ENCODE results near the gene FYCO1.

Gene FYCO1

GRCh38 chr3:46022909-46023785 is 27.5 kb upstream of the FYCO1 start:
- Histone ChIP-seq H3K36me3 (ENCODE audit: insufficient read depth, low read length) (no peaks in the 10 kb centered on the region), H3F3A (ENCODE audit: low read depth) (no peaks in the 10 kb centered on the region), H2AFZ (ENCODE audit: low read length) (no peak overlapping the region), H3K4me3 (ENCODE audit: low read length, poor library complexity, severe bottlenecking) (no peak overlapping the region), H3K4me1 (ENCODE audit: insufficient read depth, low read length, poor library complexity, severe bottlenecking) (no peaks in the 10 kb centered on the region), H3K4me2 (ENCODE audit: low read depth, low read length, poor library complexity, severe bottlenecking) (no peak overlapping the region), H3K27me3 (ENCODE audit: insufficient read depth, low read length, poor library complexity, severe bottlenecking) (no peaks in the 10 kb centered on the region), H4K20me1 (ENCODE audit: insufficient read depth, low read length, poor library complexity, severe bottlenecking) (no peaks in the 10 kb centered on the region), H3K79me2 (ENCODE audit: insufficient read depth, low read length) (no peaks in the 10 kb centered on the region), H3K9ac (ENCODE audit: low read depth, low read length, poor library complexity, severe bottlenecking) (no peak overlapping the region), H3K9me2 (replicated peaks; ENCODE audit: low read depth, low read length) (no peaks in the 10 kb centered on the region), H3K9me3 (ENCODE audit: insufficient read depth, low read depth, low read length) (peaks cover 9% of the 10 kb centered on the region; the same call in 1 of the 2 replicates)
- no peak for TF ChIP-seq EZH2phosphoT487 (IDR thresholded peaks at IDR 0.05; ENCODE audit: borderline replicate concordance)
- no peak for TF ChIP-seq CTCF (conservative IDR thresholded peaks at IDR 0.05; ENCODE audit: low read length)

DNA sequence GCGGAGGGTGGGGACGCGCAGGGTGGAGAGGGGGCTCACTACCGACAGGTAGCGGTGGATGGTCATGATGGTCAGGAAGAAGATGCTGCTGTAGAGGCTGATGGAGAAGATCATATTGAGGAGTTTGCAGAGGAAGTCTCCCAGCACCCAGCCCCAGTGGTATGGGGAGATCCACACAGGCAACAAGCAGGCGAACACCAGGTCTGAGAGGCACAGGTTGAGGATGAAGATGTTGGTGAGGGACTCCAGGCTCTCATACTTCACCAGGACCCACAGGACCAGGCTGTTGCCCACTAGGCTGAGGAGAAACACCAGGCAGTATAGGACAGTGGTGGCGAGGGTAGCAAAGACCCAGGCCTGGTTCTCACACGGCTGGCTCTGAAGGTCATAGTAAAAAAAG is 25.9 kb upstream of the FYCO1 start:
- no peaks in the 10 kb centered on the region for H3K4me1 ChIP-seq (ENCODE audit: insufficient read depth, low read length, poor library complexity, severe bottlenecking)
- H3F3A ChIP-seq (ENCODE audit: low read depth), result no peaks in the 10 kb centered on the region
- no peak overlapping the region for H3K9ac ChIP-seq (ENCODE audit: low read depth, low read length, poor library complexity, severe bottlenecking)
- H3K4me2 ChIP-seq (ENCODE audit: low read depth, low read length, poor library complexity, severe bottlenecking), result no peak overlapping the region
- H3K9me3 ChIP-seq (ENCODE audit: insufficient read depth, low read depth, low read length), result no peaks in the 10 kb centered on the region
- H4K20me1 ChIP-seq (ENCODE audit: insufficient read depth, low read length, poor library complexity, severe bottlenecking), result no peaks in the 10 kb centered on the region
- no peaks in the 10 kb centered on the region for H3K9me2 ChIP-seq (replicated peaks; ENCODE audit: low read depth, low read length)
- TF ChIP-seq EZH2phosphoT487 (IDR thresholded peaks at IDR 0.05; ENCODE audit: borderline replicate concordance) (no peak), CTCF (conservative IDR thresholded peaks at IDR 0.05; ENCODE audit: low read length) (no peak)
- no peak overlapping the region for H3K4me3 ChIP-seq (ENCODE audit: low read length, poor library complexity, severe bottlenecking)
- H3K27me3 ChIP-seq (ENCODE audit: insufficient read depth, low read length, poor library complexity, severe bottlenecking), result no peaks in the 10 kb centered on the region
- no peaks in the 10 kb centered on the region for H3K79me2 ChIP-seq (ENCODE audit: insufficient read depth, low read length)
- no peak overlapping the region for H2AFZ ChIP-seq (ENCODE audit: low read length)
- no peaks in the 10 kb centered on the region for H3K36me3 ChIP-seq (ENCODE audit: insufficient read depth, low read length)

DNA sequence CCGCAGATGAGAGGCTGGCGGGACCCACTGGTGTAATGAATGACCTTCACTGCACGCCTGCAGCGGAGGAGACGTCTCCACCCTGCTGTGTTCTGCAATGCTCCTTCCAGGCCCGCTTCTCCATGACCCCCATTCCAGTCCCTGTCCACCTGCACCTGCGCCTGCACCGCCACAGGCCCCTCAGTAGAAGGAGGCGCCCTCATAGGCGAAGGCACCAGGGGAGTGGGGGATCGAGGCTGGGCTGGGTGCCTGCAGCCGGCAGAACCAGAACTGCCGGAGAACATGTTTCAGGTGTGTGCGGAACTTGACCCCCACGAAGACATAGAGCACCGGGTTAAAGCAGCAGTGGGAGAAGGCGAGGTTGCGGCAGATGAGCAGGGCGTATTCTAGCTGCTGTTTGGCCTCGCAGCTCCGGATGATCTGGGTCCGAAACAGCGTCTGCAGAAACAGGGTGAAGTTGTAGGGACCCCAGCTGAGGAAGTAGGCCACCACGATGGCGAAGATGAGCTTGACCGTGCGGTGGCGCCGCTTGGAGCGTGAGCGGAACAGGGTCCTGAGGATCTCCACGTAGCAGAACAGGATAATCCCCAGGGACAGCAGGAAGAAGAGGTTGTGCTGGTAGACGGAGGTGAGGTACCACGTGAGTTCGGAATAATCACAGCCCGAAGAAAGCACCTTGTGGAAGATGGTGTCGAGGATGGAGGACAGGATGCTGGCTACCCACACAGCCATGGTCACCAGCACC is 25.3 kb upstream of the FYCO1 start:
- no peaks in the 10 kb centered on the region for H3K36me3 ChIP-seq (ENCODE audit: insufficient read depth, low read length)
- H4K20me1 ChIP-seq (ENCODE audit: insufficient read depth, low read length, poor library complexity, severe bottlenecking), result no peaks in the 10 kb centered on the region
- H3F3A ChIP-seq (ENCODE audit: low read depth), result no peaks in the 10 kb centered on the region
- no peaks in the 10 kb centered on the region for H3K27me3 ChIP-seq (ENCODE audit: insufficient read depth, low read length, poor library complexity, severe bottlenecking)
- no peak overlapping the region for H3K4me2 ChIP-seq (ENCODE audit: low read depth, low read length, poor library complexity, severe bottlenecking)
- H3K9me3 ChIP-seq (ENCODE audit: insufficient read depth, low read depth, low read length), result no peaks in the 10 kb centered on the region
- H2AFZ ChIP-seq (ENCODE audit: low read length), result no peak overlapping the region
- no peaks in the 10 kb centered on the region for H3K4me1 ChIP-seq (ENCODE audit: insufficient read depth, low read length, poor library complexity, severe bottlenecking)
- no peaks in the 10 kb centered on the region for H3K79me2 ChIP-seq (ENCODE audit: insufficient read depth, low read length)
- H3K4me3 ChIP-seq (ENCODE audit: low read length, poor library complexity, severe bottlenecking), result no peak overlapping the region
- no peak overlapping the region for H3K9ac ChIP-seq (ENCODE audit: low read depth, low read length, poor library complexity, severe bottlenecking)
- no peaks in the 10 kb centered on the region for H3K9me2 ChIP-seq (replicated peaks; ENCODE audit: low read depth, low read length)
- no peak for TF ChIP-seq EZH2phosphoT487 (IDR thresholded peaks at IDR 0.05; ENCODE audit: borderline replicate concordance)
- no peak for TF ChIP-seq CTCF (conservative IDR thresholded peaks at IDR 0.05; ENCODE audit: low read length)
